Fibroblast of gingiva (primary cell): Measurements from ENCODE around the gene FGF22.
"Not testable (repeated sequence)": the region's sequence is repeated elsewhere in the genome, so short reads cannot be mapped to it uniquely, and the experiment has no call there.

Experiments
- DNase-seq: peaks from one replicate; pipeline ENCODE4 v3.0.0-alpha.2; 2011; ENCODE audit warnings: low read depth

Gene FGF22

GRCh38 chr19:621819-622218 lies 17.9 kb upstream of the FGF22 start:
- no peak for DNase-seq

- DNase-seq, result no peak
These were observed 17.0 kb upstream of the FGF22 start for GRCh38 chr19:622666-623065.

GRCh38 chr19:623175-623916 lies 16.3 kb upstream of the FGF22 start:
- no peak for DNase-seq

DNA sequence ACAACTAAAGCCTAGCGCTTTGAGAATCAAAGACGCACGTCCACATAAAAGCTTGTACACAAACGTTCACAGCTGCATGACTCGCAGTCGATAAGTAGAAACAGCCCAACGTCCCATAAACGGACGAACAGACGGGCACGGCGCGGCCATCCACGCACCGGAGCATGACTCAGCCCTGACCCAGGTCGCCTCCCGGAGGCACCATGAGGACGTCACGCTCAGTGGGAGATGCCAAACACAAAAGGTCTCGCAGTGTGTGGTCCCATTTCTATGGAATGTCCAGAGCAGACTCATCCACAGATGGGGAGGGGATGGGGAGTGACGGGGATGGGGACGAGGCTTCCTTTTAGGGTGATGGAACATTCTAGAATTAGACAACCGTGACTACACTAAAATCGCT lies 15.7 kb upstream of the FGF22 start:
- DNase-seq, result peak; percentile 67

DNA sequence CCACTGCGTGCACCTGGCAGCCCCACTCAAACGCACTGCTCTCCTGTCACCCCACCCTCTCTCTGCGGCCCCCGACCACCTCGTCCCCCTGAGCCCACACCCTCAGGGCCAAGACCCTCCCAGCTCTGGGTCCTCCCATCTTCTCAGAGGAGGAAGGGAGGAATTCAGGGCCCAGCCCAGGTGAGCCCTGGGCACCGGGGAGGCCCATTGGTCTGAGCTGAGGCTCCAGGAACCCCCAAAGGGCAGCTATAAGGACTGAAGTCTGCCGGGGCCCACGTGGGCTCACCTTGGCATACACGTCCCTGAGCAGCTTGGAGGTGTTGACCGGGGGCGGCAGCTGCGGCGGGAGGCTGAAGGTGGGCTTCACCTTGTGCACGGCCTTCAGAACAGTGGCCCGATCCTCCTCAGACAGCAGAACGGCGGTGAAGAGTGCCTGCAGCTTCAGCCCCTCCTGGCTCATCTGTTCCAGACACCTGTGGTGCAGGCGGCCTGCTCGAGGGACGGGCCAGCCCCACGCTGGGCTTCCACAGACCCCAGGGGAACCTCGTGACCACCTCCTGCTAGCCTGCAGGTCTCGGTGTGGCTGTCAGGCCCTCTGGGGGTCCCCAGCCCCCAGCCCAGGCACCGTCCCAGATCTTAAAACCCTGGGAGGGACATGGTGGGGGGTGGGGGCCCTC lies 15.1 kb upstream of the FGF22 start:
- DNase-seq, result no peak

DNA sequence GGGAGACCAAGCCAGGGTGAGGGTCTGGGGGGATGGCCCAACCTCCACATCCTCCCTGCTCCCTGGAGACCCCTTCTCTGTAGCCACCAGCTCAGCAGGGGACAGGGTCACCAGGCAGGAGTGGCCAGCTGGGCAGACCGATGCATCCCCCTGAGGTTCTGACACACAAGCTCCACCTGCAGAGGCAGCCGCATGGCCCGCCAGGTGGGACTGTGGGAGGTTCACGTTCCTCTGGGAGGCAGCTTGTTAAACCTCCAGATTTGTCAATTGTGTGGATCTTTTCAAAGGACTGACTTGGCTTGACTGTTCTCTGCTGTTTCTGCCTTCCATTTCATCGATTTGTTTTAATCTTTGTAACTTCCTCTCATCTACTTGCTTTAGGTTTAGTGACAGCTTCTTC lies 14.4 kb upstream of the FGF22 start:
- DNase-seq, result no peak

- DNase-seq, result not testable (repeated sequence)
These were observed 13.1 kb upstream of the FGF22 start for GRCh38 chr19:626566-626965.

GRCh38 chr19:628168-628567 lies 11.5 kb upstream of the FGF22 start:
- no peak for DNase-seq

DNA sequence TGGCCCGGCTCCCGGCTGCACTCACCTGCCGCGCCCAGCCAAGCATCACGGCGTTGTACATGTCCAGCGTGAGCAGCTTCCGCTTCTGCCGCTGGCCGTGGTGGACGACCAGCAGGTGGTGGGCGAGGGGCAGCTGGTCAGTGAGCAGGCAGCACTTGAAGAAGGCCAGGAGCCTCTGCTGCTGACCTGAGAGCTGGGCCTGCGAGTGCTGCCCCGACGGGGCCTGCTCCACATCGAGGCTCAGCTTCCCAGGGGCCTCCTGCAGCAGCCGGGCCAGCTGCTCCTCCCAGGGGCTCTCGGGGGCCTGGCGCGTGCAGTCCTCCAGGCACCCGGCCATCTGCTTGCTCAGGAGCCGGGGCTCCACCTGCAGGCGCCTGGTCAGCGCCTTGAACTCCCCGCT lies 10.2 kb upstream of the FGF22 start:
- DNase-seq, result not testable (repeated sequence)

- no peak for DNase-seq
These were observed 9.5 kb upstream of the FGF22 start for GRCh38 chr19:629961-630714.

- peak; percentile 69 for DNase-seq
These were observed 7.1 kb upstream of the FGF22 start for GRCh38 chr19:632579-633067.

- peak; percentile 98 for DNase-seq
These were observed 6.5 kb upstream of the FGF22 start, which contains the start of gene POLRMT for GRCh38 chr19:633068-633785. Gene POLRMT, minus strand, starts transcription at chr19:633537. Its CDS starts 25 bp downstream, at chr19:633512.

GRCh38 chr19:633786-634639 lies 5.7 kb upstream of the FGF22 start:
- no peak for DNase-seq

DNA sequence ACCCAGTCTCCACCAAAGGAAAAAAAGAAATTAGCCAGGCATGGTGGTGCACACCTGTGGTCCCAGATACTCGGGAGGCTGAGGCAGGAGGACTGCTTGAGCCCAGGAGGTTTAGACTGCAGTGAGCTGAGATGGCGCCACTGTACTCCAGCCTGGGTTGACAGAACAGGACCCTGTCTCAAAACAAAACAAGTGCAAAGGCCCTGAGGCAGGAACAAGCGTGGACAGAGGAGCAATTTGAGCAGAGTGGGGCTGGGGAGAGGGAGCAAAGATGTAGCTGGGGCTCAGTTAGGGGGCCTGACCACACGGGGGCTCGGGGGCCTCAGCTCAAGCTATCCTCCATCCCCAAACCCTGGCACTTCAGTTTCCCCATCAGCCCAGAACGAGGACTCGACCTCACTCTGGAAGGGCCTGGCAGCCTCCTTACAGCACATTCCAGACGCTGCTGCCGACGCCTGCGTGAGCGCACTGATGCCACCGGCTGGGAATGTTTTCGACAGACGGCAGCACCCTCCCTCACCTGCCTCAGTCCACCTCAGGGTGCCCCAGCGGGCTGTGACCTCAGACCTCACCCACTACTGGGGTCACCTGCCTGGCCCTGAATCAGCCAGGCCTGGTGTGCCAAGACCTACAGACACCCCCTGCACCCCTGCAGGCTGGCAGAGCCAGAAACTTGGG lies 4.6 kb upstream of the FGF22 start:
- no peak for DNase-seq

DNA sequence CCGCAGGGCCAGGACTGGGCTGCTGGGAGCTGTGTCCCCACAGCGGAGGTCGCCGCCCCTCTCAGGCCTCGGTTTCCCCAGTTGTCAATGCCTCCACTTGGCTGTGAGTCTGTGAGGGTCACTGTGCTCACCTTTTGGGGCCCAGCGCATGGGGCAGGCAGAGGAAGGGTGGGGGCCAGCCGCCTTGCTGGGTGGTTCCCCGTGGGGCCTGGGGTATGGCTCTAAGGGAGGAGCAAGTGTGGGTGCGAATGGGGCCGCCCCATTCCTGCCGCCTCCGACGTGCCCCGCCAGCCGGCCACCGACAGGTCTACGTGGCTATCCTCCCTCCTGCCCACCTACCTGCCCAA lies 800 bp upstream of the FGF22 start:
- no peak for DNase-seq

DNA sequence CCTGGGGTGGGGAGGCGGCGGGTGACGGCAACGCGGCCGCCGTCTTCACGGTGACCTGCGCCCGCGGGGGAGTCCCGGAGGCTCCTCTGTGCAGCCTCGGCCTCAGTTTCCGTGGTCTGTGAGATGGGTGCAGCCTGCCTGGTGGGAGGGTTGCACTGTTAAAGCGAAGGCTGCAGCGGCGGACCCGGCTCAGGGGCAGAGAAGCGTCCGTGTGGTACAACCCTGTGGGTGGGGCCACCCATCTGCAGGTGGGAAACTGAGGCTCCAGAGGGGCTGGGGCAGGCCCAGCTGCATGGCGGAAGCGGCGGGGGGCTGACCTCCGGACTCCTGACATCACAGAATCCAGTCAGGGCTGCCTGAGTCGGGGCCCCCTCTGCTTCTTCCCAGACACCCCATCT lies 481 bp downstream of the FGF22 start:
- no peak for DNase-seq

GRCh38 chr19:640606-641189 lies 1.0 kb downstream of the FGF22 start:
- no peak for DNase-seq

GRCh38 chr19:641702-642101 lies 2.0 kb downstream of the FGF22 start:
- no peak for DNase-seq

- DNase-seq, result no peak
These were observed 3.4 kb downstream of the FGF22 start for GRCh38 chr19:642767-643727.
